H9 (cell line): ENCODE data around the gene LCTL. TPM values are rescaled to one million over a fixed set of nuclear protein-coding genes. Genes with fewer than 3 reads are reported as not detected.

Experiments used
- DNase-seq: peaks from one replicate; pipeline ENCODE4 v3.0.0-alpha.2; 2017
- H2AFZ ChIP-seq: one replicate; pipeline ENCODE4 v1.6.1; 2013; ENCODE audit warnings: mild to moderate bottlenecking, low read length, control low read depth, moderate library complexity
- H2AK5ac ChIP-seq: 2 replicates; pipeline ENCODE4 v1.6.1; 2013; ENCODE audit warnings: low read length, control low read depth, mixed read lengths; ENCODE audit not compliant: insufficient read length
- H2BK120ac ChIP-seq: one replicate; pipeline ENCODE4 v1.6.1; 2013; ENCODE audit warnings: low read depth, mild to moderate bottlenecking, low read length, control low read depth, inconsistent platforms; ENCODE audit not compliant: poor library complexity, severe bottlenecking
- H2BK12ac ChIP-seq: 2 replicates; pipeline ENCODE4 v1.6.1; 2013; ENCODE audit warnings: low read length, control low read depth, mixed read lengths, low read depth; ENCODE audit not compliant: insufficient read length
- H2BK15ac ChIP-seq: 2 replicates; pipeline ENCODE4 v1.6.1; 2013; ENCODE audit warnings: low read depth, low read length, control low read depth
- H2BK20ac ChIP-seq: one replicate; pipeline ENCODE4 v1.6.1; 2013; ENCODE audit warnings: low read depth, mild to moderate bottlenecking, low read length, control low read depth, inconsistent platforms; ENCODE audit not compliant: poor library complexity, severe bottlenecking
- H2BK5ac ChIP-seq: 2 replicates; pipeline ENCODE4 v1.6.1; 2013; ENCODE audit warnings: low read length, control low read depth, mixed read lengths; ENCODE audit not compliant: insufficient read length
- H3K14ac ChIP-seq: 2 replicates; pipeline ENCODE4 v1.6.1; 2013; ENCODE audit warnings: low read length, control low read depth; ENCODE audit not compliant: insufficient read depth
- H3K18ac ChIP-seq: 2 replicates; pipeline ENCODE4 v1.6.1; 2013; ENCODE audit warnings: low read depth, mild to moderate bottlenecking, mixed read lengths, low read length, control low read depth; ENCODE audit not compliant: insufficient read length
- H3K23ac ChIP-seq: 2 replicates; pipeline ENCODE4 v1.6.1; 2013; ENCODE audit warnings: low read length, control low read depth, mixed read lengths, low read depth; ENCODE audit not compliant: insufficient read length
- H3K23me2 ChIP-seq: 2 replicates; pipeline ENCODE4 v1.6.1; 2013; ENCODE audit warnings: low read depth, mild to moderate bottlenecking, mixed read lengths, low read length, control low read depth; ENCODE audit not compliant: insufficient read length, poor library complexity, severe bottlenecking
- H3K27ac ChIP-seq: 2 replicates; pipeline ENCODE4 v1.5.1; 2013; ENCODE audit warnings: low read length, control low read depth, mixed read lengths, low read depth; ENCODE audit not compliant: insufficient read length
- H3K27me3 ChIP-seq: 2 replicates; pipeline ENCODE4 v1.6.1; 2013; ENCODE audit warnings: low read length, control low read depth, inconsistent platforms; ENCODE audit not compliant: insufficient read depth
- H3K4ac ChIP-seq: 2 replicates; pipeline ENCODE4 v1.6.1; 2013; ENCODE audit warnings: low read depth, mild to moderate bottlenecking, control low read depth, inconsistent platforms, low read length, moderate library complexity
- H3K4me1 ChIP-seq: 2 replicates; pipeline ENCODE4 v1.6.1; 2013; ENCODE audit warnings: low read length, control low read depth, inconsistent platforms; ENCODE audit not compliant: insufficient read depth
- H3K4me2 ChIP-seq: 2 replicates; pipeline ENCODE4 v1.6.1; 2013; ENCODE audit warnings: low read length, control low read depth, mixed read lengths; ENCODE audit not compliant: insufficient read length, insufficient read depth
- H3K56ac ChIP-seq: 2 replicates; pipeline ENCODE4 v1.6.1; 2013; ENCODE audit warnings: low read depth, mild to moderate bottlenecking, mixed read lengths, low read length, control low read depth; ENCODE audit not compliant: insufficient read length
- H3K79me1 ChIP-seq: 2 replicates; pipeline ENCODE4 v1.6.1; 2013; ENCODE audit warnings: low read depth, mild to moderate bottlenecking, moderate library complexity, low read length, control low read depth, inconsistent platforms; ENCODE audit not compliant: insufficient read depth, poor library complexity, severe bottlenecking
- H3K79me2 ChIP-seq: 2 replicates; pipeline ENCODE4 v1.6.1; 2013; ENCODE audit warnings: low read length, control low read depth, inconsistent platforms; ENCODE audit not compliant: insufficient read depth
- H3K9ac ChIP-seq: 2 replicates; pipeline ENCODE4 v1.6.1; 2013; ENCODE audit warnings: low read length, control low read depth, mixed read lengths; ENCODE audit not compliant: insufficient read length; ENCODE audit errors: extremely low read depth
- H3K9me3 ChIP-seq: one replicate; pipeline ENCODE4 v1.6.1; 2013; ENCODE audit warnings: low read depth, low read length, inconsistent platforms; ENCODE audit not compliant: control insufficient read depth
- H3T11ph ChIP-seq: one replicate; pipeline ENCODE4 v1.6.1; 2013; ENCODE audit warnings: mild to moderate bottlenecking, low read length, control low read depth, inconsistent platforms
- H4K20me1 ChIP-seq: one replicate; pipeline ENCODE4 v1.6.1; 2013; ENCODE audit not compliant: control insufficient read depth, insufficient read length, insufficient read depth
- H4K5ac ChIP-seq: 2 replicates; pipeline ENCODE4 v1.6.1; 2013; ENCODE audit warnings: low read depth, mild to moderate bottlenecking, mixed read lengths, low read length, control low read depth; ENCODE audit not compliant: insufficient read length
- H4K8ac ChIP-seq: replicated peaks from 2 replicates; pipeline ENCODE4 v1.6.1; 2013; ENCODE audit warnings: low read length, control low read depth, mixed read lengths, low read depth; ENCODE audit not compliant: insufficient read length
- H4K91ac ChIP-seq: 2 replicates; pipeline ENCODE4 v1.6.1; 2013; ENCODE audit warnings: low read depth, mild to moderate bottlenecking, moderate library complexity, mixed read lengths, low read length, control low read depth; ENCODE audit not compliant: insufficient read length
- H3K27ac Mint-ChIP-seq, 3 experiments: 2 replicates in 2 of 3; 3 replicates in 1 of 3; pipeline ENCODE4 v1.8.0; 2020 to 2021; ENCODE audit warnings: mixed read lengths in 3 of 3, mild to moderate bottlenecking in 1 of 3, moderate library complexity in 1 of 3
- H3K27me3 Mint-ChIP-seq: 2 replicates; pipeline ENCODE4 v1.8.0; 2021; ENCODE audit warnings: low read depth, mild to moderate bottlenecking, moderate library complexity, mixed read lengths
- H3K36me3 Mint-ChIP-seq, 3 experiments: 2 replicates in 2 of 3; 3 replicates in 1 of 3; pipeline ENCODE4 v1.8.0; 2020 to 2021; ENCODE audit warnings: low read depth in 3 of 3, mixed read lengths in 3 of 3; ENCODE audit not compliant: insufficient read depth in 1 of 3
- H3K4me1 Mint-ChIP-seq, 2 experiments: 2 replicates each; pipeline ENCODE4 v1.8.0; 2020; ENCODE audit warnings: mixed read lengths in 2 of 2
- H3K4me3 Mint-ChIP-seq, 2 experiments: 2 replicates in 1 of 2; 3 replicates in 1 of 2; pipeline ENCODE4 v1.8.0; 2020 to 2021; ENCODE audit warnings: mild to moderate bottlenecking in 2 of 2, mixed read lengths in 2 of 2, moderate library complexity in 1 of 2
- H3K9me3 Mint-ChIP-seq, 2 experiments: 2 replicates in 1 of 2; 3 replicates in 1 of 2; pipeline ENCODE4 v1.8.0; 2020; ENCODE audit warnings: mild to moderate bottlenecking in 2 of 2, mixed read lengths in 2 of 2, moderate library complexity in 1 of 2
- CTCF ChIP-seq: fragments of 200-600 bp; sonication (generic); conservative IDR thresholded peaks from 3 replicates; pipeline ENCODE4 v1.8.0; 2021; ENCODE audit warnings: antibody characterized with exemption, mild to moderate bottlenecking
- WGBS: extraction: QIAGEN DNeasy Blood & Tissue Kit; methylation state at CpG from one replicate; pipeline ENCODE4 v1.1.7; 2013; ENCODE audit warnings: missing lambda C conversion rate, low lambda C conversion rate, mixed read lengths; ENCODE audit not compliant: insufficient read length; ENCODE audit errors: extremely low coverage; 5-methylcytosine and 5-hydroxymethylcytosine counted together
- long read RNA-seq: library from polyadenylated mRNA; unstranded; transcript quantifications from one replicate; pipeline ENCODE4 v2.0.0, GENCODE V29; 2020
- total RNA-seq: library from RNA; stranded (reverse); gene quantifications from 2 replicates; pipeline ENCODE4 v1.2.1, GENCODE V29; 2021

Gene LCTL
- 1.8 and 2.3 TPM in 2 replicates for total RNA-seq
- long read RNA-seq, partial matches to known transcripts: 0 of 17 reads
- long read RNA-seq, other reads (novel, unspliced or antisense): 15 of 17 reads

GRCh38 chr15:66565741-66566144 lies at the start of gene LCTL:
LCTL (minus strand) TSS chr15:66565998; CDS start chr15:66565365, 633 bp downstream.
- Mint-ChIP-seq H3K4me1 (peaks cover 24 to 33% of the 10 kb centered on the region in 2 experiments), H3K27me3 (no peaks in the 10 kb centered on the region), H3K36me3 (peaks cover 0 to 6% (median 2%) of the 10 kb centered on the region in 3 experiments; a peak in 3 of 7 replicates), H3K4me3 (peak within 1 kb of the TSS; percentile 40 to 64), H3K27ac (peak within 1 kb of the TSS; percentile 84 to 96 (median 89); a peak in 6 of 7 replicates), H3K9me3 (no peaks in the 10 kb centered on the region)
- Histone ChIP-seq H2AK5ac (no peak within 1 kb of the TSS), H3K9ac (no peak within 1 kb of the TSS), H3K4me1 (peaks cover 2% of the 10 kb centered on the region; the same call in 1 of the 2 replicates), H3K18ac (peak within 1 kb of the TSS; percentile 56), H3K79me1 (no peaks in the 10 kb centered on the region), H2AFZ (no peak within 1 kb of the TSS), H4K20me1 (no peaks in the 10 kb centered on the region), H4K8ac (no peak within 1 kb of the TSS), H3K56ac (no peak within 1 kb of the TSS), H3K4ac (no peak within 1 kb of the TSS), H4K5ac (no peak within 1 kb of the TSS), H2BK12ac (peak within 1 kb of the TSS; percentile 25), H3T11ph (no peak within 1 kb of the TSS), H3K23me2 (no peaks in the 10 kb centered on the region), H2BK120ac (no peak within 1 kb of the TSS), H4K91ac (no peak within 1 kb of the TSS), H2BK15ac (no peak within 1 kb of the TSS), H3K27ac (no peak within 1 kb of the TSS), H3K14ac (peak within 1 kb of the TSS; percentile 71; the same call in 1 of the 2 replicates), H3K23ac (no peak within 1 kb of the TSS), H3K4me2 (peak within 1 kb of the TSS; percentile 17), H3K9me3 (no peaks in the 10 kb centered on the region), H3K79me2 (no peaks in the 10 kb centered on the region), H3K27me3 (no peaks in the 10 kb centered on the region), H2BK20ac (no peak within 1 kb of the TSS), H2BK5ac (no peak within 1 kb of the TSS)
- peak; percentile 80 for DNase-seq
- TF ChIP-seq CTCF: no peak
- no CpG with 5 or more reads among the region's 14 CpGs for WGBS
